HTERT RPE-1 (cell line): ENCODE results near the gene TYW1.
"Not testable (repeated sequence)": the region's sequence is repeated elsewhere in the genome, so short reads cannot be mapped to it uniquely, and the experiment has no call there.

ENCODE experiments used
- in situ Hi-C: fragments of 300-500 bp; cut with MboI; formaldehyde crosslinking; loops from 4 replicates; pipeline ENCODE4 v1.14.3; 2020; ENCODE audit warnings: low sequenced_read_pairs

Gene TYW1

DNA sequence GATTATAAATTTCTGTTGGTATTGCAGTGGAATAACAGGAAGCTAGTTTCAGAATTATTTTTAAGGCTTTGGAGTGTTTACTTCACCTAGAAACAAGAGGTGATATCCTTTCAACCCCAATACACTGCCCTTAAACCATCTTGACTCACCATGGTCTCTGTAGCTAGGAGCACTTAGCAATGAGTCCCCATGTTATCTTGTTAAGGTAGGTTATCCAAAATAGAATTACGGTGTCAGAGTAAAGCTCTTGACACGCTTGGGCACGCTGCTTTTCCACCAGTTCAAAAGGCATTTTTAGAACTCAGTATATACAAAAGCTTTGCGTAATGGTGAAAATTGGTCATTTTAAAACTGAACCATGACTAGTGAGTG, 46.9 kb downstream of the TYW1 start:
- in situ Hi-C loops: not testable (repeated sequence)

- in situ Hi-C loops: no loop called here
Observed at GRCh38 chr7:67045496-67045995, 48.9 kb downstream of the TYW1 start.

DNA sequence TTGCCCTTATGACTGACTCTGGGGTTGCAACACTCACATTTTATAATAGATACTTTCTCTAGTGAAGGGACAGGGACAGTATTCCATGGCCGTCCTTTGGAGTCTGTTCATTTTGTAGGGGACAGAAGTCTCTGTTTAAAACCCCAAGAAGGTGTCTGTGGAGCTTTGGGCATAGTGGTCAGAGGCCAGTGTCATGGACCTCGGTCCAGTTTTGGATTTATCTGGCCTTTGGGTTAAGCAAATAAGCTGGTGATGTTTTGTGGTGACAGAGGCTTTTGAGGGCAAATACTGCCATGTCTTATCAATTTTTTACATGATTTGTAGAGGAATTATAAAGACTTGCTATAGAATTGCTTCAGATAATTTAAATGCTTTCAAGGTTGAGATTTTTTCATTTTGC, 50.2 kb downstream of the TYW1 start:
- in situ Hi-C loops: not testable (repeated sequence)

- in situ Hi-C loops: not testable (repeated sequence)
Observed at GRCh38 chr7:67049908-67050307, 53.3 kb downstream of the TYW1 start.

DNA sequence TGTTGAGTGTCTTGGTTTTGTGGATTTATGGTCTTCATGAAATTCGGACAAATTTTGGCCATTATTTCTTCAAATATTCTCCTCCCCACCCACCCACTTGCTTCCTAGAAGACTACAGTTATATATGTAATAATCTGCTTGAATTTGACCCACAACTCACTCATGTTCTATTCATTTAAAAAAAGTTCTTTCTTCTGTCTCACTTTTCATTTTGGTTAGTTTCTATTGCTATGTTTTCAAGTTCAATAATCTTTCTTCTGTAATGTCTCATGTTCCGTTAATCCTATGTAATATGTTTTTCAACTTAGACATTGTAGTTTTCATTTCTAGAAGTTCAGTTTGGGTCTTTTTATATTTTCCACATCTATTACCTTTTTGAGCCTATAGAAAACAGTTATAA, 55.5 kb downstream of the TYW1 start:
- in situ Hi-C loops: not testable (repeated sequence)

DNA sequence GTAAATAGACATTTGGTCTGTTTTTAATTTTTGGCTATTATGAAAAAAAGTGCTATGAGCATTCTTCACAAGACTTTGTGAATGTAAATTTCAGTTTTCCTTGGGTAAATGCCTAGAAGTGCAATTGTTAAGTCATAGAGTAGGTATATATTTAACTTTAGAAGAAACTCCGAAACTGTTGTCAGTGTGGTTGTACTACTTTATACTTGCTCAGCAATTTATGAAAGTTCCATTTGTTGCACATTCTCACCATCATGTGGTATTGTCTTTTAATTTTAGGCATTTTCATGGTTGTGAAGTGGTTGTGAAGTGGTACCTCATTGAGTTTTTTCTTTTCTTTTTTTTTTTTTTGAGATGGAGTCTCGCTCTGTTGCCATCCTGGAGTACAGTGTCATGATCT, 60.0 kb downstream of the TYW1 start:
- in situ Hi-C loops: no loop called here

DNA sequence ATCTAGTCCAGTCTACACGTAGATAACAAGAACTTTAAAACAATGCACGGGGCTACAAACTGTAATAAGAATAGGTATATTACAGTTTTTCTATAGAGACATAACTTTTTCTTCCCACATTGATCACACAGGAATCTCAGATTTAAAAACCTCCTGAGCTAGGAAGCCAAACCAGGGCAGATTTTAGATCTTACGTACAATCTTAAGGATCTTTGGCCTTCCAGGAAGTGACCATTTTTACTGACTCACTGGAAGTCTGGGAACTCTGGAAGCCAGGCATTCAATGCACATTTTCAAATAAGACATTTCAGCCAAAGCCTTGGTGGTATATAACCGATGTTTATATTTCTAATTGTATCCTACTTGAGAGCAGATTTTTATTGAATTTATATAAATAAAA, 64.7 kb downstream of the TYW1 start:
- in situ Hi-C loops: not testable (repeated sequence)

- in situ Hi-C loops: not testable (repeated sequence)
Observed at GRCh38 chr7:67062802-67063201, 66.2 kb downstream of the TYW1 start.

GRCh38 chr7:67066950-67067622, 70.5 kb downstream of the TYW1 start:
- in situ Hi-C loops: not testable (repeated sequence)

- in situ Hi-C loops: not testable (repeated sequence)
Observed at GRCh38 chr7:67076120-67076519, 79.5 kb downstream of the TYW1 start.

- in situ Hi-C loops: not testable (repeated sequence)
Observed at GRCh38 chr7:67082880-67083279, 86.2 kb downstream of the TYW1 start.

DNA sequence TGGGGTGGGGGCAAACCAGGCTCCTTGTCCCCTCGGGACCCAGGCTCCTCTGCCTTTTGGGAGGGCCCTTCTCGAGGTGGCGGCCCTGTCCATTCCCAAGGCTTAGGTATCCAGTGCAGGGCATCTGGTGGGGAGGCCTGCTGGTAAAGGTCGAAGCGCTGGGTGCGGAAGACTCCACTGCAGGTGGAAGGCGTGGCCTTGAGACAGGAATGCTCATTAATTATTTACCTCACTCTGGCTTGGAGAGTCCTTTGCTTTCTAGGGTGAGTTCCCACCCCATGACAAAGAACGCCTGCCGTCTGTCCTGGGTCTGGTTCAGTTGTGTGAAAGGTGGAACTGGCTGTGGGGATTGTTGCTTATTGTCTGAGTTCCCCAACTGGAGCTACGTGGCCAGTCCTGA, 92.6 kb downstream of the TYW1 start:
- in situ Hi-C loops: not testable (repeated sequence)

DNA sequence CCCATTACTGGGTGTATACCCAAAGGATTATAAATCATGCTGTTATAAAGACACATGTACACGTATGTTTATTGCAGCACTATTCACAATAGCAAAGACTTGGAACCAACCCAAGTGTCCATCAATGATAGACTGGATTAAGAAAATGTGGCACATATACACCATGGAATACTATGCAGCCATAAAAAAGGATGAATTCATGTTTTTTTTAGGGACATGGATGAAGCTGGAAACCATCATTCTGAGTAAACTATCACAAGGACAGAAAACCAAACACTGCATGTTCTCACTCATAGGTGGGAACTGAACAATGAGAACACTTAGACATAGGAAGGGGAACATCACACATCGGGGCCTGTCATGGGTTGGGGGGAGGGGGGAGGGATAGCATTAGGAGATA, 94.4 kb downstream of the TYW1 start:
- in situ Hi-C loops: not testable (repeated sequence)

DNA sequence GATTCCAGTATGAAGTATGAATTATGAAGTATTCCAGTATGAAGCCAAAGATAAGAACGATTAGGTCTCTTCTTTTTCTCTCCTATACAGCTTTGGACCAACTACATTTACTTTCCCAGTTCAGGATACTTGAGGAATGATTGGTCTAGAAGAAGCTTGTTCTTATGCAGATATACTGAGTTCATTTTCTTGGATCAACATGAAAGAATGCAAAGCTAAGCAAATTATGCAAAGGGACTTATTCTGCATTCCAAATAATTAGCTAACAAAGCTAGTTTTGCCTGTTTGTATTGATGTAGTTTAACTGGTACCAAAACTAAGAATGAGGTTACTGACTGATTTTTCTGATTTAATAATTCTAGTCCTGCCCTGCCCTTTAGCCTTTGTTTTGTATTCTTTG, 101.4 kb downstream of the TYW1 start:
- in situ Hi-C loops: not testable (repeated sequence)

- in situ Hi-C loops: not testable (repeated sequence)
Observed at GRCh38 chr7:67099406-67099805, 102.8 kb downstream of the TYW1 start.

GRCh38 chr7:67100038-67100437, 103.4 kb downstream of the TYW1 start:
- in situ Hi-C loops: not testable (repeated sequence)

- in situ Hi-C loops: no loop called here
Observed at GRCh38 chr7:67100956-67101361, 104.3 kb downstream of the TYW1 start.

DNA sequence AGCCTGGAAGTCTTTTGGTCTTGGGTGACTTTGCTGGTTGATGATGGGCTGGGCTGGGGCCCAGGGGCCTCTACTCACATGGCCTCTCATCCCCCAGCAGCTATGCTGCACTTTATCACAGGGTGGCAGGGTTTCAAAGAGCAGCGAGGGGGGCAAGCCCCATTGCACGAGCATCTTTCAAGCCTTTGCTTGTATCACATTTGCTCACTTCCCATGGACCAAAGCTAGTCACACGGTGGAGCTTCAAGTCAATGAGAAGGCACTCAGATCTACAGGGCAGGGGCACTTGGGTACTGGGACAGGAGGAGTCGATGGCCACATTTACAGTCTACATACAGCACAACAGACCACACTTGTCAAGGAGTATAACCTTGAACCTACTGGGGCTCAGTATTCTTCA, 108.3 kb downstream of the TYW1 start:
- in situ Hi-C loops: not testable (repeated sequence)

- in situ Hi-C loops: no loop called here
Observed at GRCh38 chr7:67105377-67105776, 108.7 kb downstream of the TYW1 start.

- in situ Hi-C loops: not testable (repeated sequence)
Observed at GRCh38 chr7:67106255-67106654, 109.6 kb downstream of the TYW1 start.

GRCh38 chr7:67111342-67111741, 114.7 kb downstream of the TYW1 start:
- in situ Hi-C loops: not testable (repeated sequence)

DNA sequence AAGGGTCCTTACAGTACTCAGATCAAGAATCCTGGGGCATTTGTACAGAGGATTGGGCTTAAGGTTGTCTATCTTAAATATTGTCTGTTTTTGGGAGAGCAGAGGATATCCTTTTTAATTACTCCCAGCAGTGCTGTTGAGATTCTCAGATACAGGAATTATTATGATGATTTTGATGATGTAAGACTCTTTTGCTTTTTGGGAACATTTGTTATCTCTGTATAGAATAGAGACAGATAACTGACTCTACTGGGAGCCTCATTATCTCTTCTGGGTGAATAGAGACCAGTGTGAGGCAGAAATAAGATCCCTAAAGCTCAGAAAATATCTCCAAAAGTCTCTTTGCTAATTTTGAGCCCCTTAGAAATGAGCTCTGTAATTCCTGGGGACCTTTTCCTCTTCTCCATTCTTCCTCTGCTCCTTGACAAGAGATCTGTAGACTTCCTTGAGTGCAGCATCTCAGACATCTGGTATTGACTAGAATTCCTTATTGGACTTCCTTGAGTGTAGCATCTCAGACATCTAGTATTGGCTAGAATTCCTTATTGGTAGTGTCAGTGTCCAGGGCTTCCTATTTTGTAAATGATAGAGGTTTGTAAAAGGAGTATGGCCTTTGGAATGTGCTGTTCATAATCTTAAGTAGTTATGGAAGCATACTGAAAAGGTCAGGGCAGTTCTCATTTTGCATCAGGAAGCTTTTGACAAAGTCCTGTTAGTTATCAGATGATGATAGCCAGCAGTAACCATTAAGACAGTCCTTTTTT, 118.0 kb downstream of the TYW1 start:
- in situ Hi-C loops: not testable (repeated sequence)
